ENCODE data around the gene TLR9. TPM values are rescaled to one million over a fixed set of nuclear protein-coding genes. Genes with fewer than 3 reads are reported as not detected.
A peak's percentile ranks its signal among the peaks of the same experiment; 100 is the strongest.

TLR9 gene
- total and polyA plus RNA-seq, 3 donors from 2014 or later: 0.08 to 0.25 (median 0.20) TPM

GRCh38 chr3:52240059-52240885, 14.8 kb upstream of the TLR9 start:
- H3K36me3 ChIP-seq (ENCODE audit: low read depth, missing control alignments): no peaks in the 10 kb centered on the region
- H3K27ac ChIP-seq: peak overlapping the region; percentile 93 to 96
- WGBS, 2 donors: 95 to 100% methylated on average over 1 of the region's 1 CpG
- H3K27me3 ChIP-seq: no peaks in the 10 kb centered on the region
- H3K4me3 ChIP-seq: no peak overlapping the region
- peak; percentile 5 for TF ChIP-seq POLR2A (IDR thresholded peaks at IDR 0.05)
- TF ChIP-seq CTCF (IDR thresholded peaks at IDR 0.05): no peak
- intact Hi-C loops (cut with DNase I; ENCODE audit: low total_unique reads): no loop called here
- peak; percentile 86 for DNase-seq
- H3K4me1 ChIP-seq: peaks cover 42% of the 10 kb centered on the region
- no peaks in the 10 kb centered on the region for H3K9me3 ChIP-seq

GRCh38 chr3:52238761-52239701, 13.6 kb upstream of the TLR9 start, which contains the start of gene TWF2:
TWF2 (minus strand) TSS chr3:52239158; CDS start chr3:52239016, 142 bp downstream.
- peaks cover 38% of the 10 kb centered on the region for H3K4me1 ChIP-seq
- no peak for TF ChIP-seq POLR2A (IDR thresholded peaks at IDR 0.05)
- peak; percentile 16 to 50 (median 36) for TF ChIP-seq CTCF (IDR thresholded peaks at IDR 0.05)
- WGBS, 2 donors: 0 to 1% methylated on average over 32 to 82 of the region's 92 CpGs

DNA sequence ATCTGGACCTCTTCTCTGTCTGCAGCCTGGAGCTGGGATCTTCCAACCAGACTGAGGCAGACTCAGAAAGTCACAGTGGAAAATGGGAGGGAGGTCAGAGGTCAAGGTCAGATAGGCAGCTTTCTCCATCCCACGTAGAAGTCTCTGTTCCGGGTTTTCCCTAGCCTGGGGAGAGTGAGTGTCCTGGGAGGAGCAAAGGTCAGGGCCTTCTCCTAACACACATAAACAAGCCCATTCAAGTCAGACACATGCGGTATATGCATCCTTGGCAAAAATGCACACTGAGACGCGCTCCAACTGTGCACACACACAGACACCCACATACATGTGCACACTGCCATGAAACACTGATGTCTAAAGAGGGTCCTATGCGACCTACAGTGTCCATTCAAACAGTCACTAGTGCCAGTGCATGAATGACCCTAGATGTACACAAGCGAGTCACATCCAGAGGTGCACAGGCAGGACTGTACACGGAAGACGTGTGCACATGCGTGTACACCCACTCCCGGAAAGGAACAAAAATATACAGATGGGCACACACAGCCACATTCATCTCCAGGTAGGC, 12.8 kb upstream of the TLR9 start:
- Histone ChIP-seq H3K9me3 (no peaks in the 10 kb centered on the region), H3K36me3 (ENCODE audit: low read depth, missing control alignments) (no peaks in the 10 kb centered on the region), H3K27ac (peak overlapping the region; percentile 93 to 96), H3K27me3 (no peaks in the 10 kb centered on the region), H3K4me3 (peak overlapping the region; percentile 87 to 94), H3K4me1 (peaks cover 38% of the 10 kb centered on the region)
- TF ChIP-seq POLR2A (IDR thresholded peaks at IDR 0.05): no peak
- no peak for TF ChIP-seq CTCF (IDR thresholded peaks at IDR 0.05)
- DNase-seq: peak; percentile 50
- intact Hi-C loops (cut with DNase I; ENCODE audit: low total_unique reads): loop anchor here (5.0 kb wide), 1 partner anchor 49 kb away; the partner anchor contains the start of gene GLYCTK
- WGBS, 2 donors: 1 to 4% methylated on average over 11 of the region's 11 CpGs

More at GRCh38 chr3:52238761-52239701, 13.6 kb upstream of the TLR9 start, which contains the start of gene TWF2:
- H3K9me3 ChIP-seq: no peaks in the 10 kb centered on the region
- intact Hi-C loops (cut with DNase I; ENCODE audit: low total_unique reads): loop anchor here (5.0 kb wide), 1 partner anchor 48 kb away; the partner anchor contains the start of gene GLYCTK
- DNase-seq: peak; percentile 85
- peak within 1 kb of the TSS; percentile 93 to 96 for H3K27ac ChIP-seq
- H3K4me3 ChIP-seq: peak within 1 kb of the TSS; percentile 87 to 94
- H3K27me3 ChIP-seq: no peaks in the 10 kb centered on the region
- H3K36me3 ChIP-seq (ENCODE audit: low read depth, missing control alignments): no peaks in the 10 kb centered on the region

GRCh38 chr3:52237657-52238172, 12.3 kb upstream of the TLR9 start:
- Histone ChIP-seq H3K9me3 (no peaks in the 10 kb centered on the region), H3K4me3 (no peak overlapping the region), H3K36me3 (ENCODE audit: low read depth, missing control alignments) (no peaks in the 10 kb centered on the region), H3K4me1 (peaks cover 38% of the 10 kb centered on the region), H3K27ac (peak overlapping the region; percentile 93 to 96), H3K27me3 (no peaks in the 10 kb centered on the region)
- WGBS, 2 donors: 28 to 40% methylated on average over 1 to 4 of the region's 8 CpGs
- DNase-seq: peak; percentile 88
- intact Hi-C loops (cut with DNase I; ENCODE audit: low total_unique reads): loop anchor here (5.0 kb wide), 1 partner anchor 50 kb away; the partner anchor contains the start of gene GLYCTK
- TF ChIP-seq CTCF (IDR thresholded peaks at IDR 0.05): no peak

Measured in testis (tissue), 3 donors.